Stimulated activated CD4-positive, alpha-beta T cell treated with anti-CD3 and anti-CD28 coated beads, Interleukin-2, amount 100 ng/mL, for 4 hours (primary cell): ENCODE data around the gene LMF1.

Experiments used
- DNase-seq: peaks from one replicate; pipeline ENCODE4 v3.0.0-alpha.2; 2020; ENCODE audit warnings: low read depth

The LMF1 gene

GRCh38 chr16:984736-985636, 14.2 kb upstream of the LMF1 start:
- no peak for DNase-seq

DNA sequence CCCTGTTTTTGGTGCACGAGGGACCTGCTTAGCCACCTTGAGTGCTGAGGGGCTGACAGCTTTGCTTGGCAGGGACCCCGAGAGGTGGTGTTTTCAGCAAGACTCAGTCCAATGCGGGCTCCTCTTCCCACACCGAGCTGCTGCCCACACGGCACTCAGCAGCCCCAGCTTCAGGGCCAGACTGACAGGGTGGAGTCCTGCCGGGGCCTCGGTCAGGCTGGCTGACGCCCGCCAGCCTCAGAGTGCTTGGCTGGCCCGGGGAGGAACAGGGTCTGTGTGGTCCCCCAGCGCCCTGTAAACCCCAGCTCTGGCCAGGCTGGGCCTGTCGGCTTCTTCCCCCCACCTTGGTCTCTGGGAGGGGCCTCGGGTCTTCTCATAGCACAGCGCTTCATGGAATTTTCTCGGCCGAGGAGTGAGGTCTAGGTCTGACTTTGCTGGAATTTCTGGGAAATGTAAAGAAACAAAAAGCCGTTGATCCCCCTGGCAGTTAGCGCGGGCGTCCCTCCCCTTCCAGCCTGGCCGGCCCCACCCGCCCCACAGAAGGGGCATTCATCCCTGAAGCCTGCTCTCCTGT, 13.4 kb upstream of the LMF1 start:
- no peak for DNase-seq

DNA sequence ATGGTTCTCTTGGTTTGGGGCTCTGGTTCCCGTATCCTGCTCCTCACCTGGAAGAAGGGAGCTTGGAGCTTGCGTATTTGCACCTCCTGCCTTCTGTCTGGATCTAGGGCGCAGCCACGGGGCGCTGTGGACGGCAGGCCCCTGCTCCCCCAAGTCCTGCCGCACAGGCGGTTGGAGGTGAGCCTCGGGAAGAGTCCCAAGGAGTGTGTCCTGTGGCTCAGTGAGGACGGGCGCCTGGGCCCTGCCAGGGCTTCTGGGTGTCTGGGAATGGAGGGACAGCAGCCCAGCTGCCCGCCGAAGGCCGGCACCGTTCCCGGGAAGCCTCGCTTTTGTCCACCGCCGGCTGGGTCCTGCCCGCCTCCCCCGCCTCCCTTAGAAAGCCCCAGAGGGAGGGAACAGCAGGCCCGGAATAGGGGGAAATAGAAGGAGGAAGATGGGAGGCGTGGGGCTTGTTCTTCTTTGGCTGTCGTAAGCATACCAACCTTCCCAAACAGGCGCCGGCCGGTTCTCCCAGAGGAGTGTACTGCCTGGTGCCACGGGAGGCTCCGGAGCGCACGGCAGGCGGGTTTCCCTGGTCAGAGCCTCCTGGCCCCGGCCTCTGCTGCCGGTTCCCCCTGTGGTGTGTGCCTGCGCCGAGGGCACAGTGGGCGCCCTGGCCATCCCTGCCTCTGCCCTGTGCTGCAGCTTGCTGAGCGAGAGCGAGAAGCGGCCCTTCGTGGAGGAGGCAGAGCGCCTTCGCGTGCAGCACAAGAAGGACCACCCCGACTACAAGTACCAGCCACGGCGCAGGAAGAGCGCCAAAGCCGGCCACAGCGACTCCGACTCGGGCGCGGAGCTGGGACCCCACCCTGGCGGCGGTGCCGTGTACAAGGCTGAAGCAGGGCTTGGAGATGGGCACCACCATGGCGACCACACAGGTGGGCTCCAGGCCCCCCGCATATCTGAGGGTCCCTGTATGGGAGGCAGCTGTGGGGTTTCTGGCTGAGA, 12.6 kb upstream of the LMF1 start:
- DNase-seq, result no peak

DNA sequence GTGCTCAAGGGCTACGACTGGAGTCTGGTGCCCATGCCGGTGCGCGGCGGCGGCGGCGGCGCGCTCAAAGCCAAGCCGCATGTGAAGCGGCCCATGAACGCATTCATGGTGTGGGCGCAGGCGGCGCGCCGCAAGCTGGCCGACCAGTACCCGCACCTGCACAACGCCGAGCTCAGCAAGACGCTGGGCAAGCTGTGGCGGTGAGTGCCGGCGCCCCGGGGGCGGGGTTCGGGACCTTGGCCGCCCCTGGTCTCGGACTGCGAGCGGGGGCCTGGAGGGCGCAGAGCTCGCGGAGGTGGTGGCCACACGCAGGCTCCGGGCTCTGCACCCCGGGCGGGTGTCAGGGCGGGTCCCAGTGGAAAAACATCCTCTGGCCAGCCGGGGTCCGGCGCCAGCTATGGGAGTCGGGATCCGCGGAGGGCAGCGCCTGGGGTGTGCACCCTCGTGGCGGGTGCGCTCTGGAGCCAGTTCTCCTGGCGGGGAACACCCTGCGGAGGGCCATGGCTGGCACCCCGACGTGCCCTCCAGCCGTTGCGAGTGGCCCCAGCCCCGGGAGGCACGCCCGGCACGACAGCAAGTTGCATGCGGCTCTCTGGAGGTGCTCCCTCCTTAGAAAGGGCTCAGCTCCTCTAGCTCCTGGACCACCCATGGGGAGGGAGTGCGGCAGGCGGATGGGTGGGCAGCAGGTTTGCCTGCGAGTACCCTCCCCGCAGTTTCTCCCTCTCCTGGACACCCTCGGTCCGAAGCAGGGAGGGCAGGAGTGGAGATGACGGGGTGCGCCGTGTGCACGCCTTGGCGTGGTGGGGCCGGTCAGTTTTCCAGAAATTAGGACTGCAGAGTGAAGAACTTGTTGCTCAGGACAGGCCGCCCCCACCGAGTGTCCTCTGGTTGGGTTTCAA, 11.6 kb upstream of the LMF1 start:
- DNase-seq, result no peak

- no peak for DNase-seq
Measured at GRCh38 chr16:981695-982144, 10.9 kb upstream of the LMF1 start, which contains the start of gene SOX8. Gene SOX8, plus strand, starts transcription at chr16:981770. Its CDS starts 153 bp downstream, at chr16:981923.

DNA sequence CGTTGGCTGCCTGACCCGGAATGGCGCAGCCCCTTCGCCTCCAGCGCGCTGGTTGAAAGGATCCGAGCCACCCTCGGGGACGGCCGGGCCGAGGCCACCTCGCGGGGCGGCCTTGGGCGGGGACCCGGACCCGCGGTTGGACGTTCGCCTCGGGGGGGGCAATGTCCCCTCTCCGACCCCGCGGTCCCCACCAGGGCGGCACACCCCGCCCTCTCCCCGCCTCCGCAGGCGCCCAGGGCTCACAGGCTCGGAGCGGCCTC, 9.7 kb upstream of the LMF1 start:
- DNase-seq, result no peak

DNA sequence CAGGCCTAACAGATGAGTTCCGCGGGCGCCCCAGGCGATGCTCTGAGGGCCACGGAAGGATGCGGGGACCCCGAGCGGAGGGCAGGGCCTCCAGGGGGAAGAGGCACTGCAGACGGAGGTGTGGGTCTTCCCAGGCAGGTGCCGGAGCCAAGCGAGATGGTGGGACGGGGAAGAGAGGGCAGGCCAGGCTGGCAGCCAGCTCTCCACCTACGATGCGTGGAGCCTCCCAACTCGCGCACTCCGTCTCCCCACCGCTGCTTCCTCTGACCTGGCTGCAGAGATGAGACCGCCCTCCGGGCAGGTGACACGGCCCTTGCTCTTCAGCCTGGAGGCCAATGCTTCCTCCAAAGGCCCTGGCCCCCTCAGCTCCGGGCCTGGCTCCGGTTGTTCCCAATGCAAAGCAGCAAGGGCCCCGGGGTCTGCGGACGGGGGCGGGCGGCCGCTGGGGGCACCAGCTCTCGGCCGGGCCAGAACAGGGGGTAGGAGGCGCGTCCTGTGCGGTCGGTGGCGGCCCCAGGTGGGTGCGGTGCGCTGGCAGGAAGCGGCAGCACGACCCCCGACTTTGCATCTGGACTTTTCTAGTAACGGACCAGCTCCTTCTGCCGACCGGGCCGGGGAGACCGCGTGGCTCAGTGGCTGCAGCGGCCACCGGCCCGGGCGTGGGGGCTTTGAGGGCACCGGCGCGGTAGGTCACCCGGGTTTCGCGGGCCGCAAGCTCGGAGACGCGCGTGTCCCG, 9.2 kb upstream of the LMF1 start:
- no peak for DNase-seq

- no peak for DNase-seq
Measured at GRCh38 chr16:979147-979546, 8.4 kb upstream of the LMF1 start.

DNA sequence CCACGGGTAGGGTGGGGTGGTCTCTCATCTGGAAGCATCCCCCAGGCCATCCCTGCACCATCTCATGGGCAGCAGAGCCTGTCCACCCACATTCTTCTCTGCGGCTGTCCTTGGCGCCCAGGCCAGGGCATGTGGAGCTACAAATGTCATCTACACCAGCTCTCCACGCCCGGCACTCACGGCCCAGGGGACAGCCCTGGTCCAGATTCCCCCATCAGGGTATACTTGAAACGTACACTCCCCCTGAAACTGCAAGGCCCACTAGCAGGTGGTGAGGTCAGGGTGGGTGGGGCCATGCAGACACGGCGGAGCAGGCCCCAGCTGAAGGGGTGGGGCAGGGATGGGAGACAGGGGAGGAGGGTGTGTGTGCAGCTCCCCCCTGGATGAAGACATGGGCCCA, 7.6 kb upstream of the LMF1 start:
- DNase-seq, result no peak

DNA sequence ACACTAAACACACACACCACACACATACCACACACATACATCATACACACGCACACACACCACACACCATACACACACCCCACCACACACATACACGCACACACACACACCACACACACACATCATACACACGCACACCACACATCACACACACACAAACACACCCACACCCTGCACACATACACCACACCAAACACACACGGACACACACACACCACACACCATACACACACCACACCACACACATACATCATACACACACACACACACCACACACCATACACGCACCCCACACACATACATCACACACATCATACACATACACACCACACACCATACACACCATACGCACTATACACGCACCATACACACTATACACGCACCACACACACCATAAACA, 7.1 kb upstream of the LMF1 start:
- DNase-seq, result no peak

GRCh38 chr16:977081-977701, 6.4 kb upstream of the LMF1 start:
- DNase-seq, result no peak

GRCh38 chr16:976389-976931, 5.7 kb upstream of the LMF1 start:
- DNase-seq, result no peak

- no peak for DNase-seq
Measured at GRCh38 chr16:975291-975690, 4.5 kb upstream of the LMF1 start.

- no peak for DNase-seq
Measured at GRCh38 chr16:974611-975261, 4.0 kb upstream of the LMF1 start.

DNA sequence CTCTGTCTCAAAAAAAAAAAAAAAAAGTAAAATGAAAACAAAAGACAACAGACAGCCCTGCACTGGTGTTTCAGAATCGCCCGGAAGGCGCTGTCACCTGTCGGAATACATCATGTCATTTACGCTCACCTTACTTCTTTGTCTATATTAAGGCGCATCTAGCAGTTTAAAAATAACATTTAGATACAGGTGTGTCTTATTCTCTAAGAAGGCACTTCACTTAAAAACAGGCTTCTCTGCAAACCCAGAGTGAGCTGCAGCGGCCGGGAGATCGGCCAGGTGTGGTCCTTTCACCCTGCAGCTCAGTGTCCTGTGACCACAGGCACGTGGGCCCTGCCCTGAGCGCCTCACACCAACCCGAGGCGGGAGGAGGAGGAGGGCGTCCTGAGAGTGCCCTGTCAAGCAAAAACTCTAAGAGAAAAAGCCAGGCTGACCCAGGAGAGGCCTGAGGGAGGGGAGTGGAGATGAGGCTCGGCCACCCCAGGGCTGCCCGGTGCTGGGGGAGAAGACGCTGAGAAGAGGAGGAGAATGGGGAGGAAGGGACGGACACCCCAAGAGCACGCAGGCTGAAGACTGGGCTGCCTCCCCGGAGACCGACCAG, 3.3 kb upstream of the LMF1 start:
- no peak for DNase-seq

GRCh38 chr16:973366-973765, 2.6 kb upstream of the LMF1 start:
- no peak for DNase-seq

- no peak for DNase-seq
Measured at GRCh38 chr16:972316-973002, 1.7 kb upstream of the LMF1 start.

GRCh38 chr16:971981-972315, 1.2 kb upstream of the LMF1 start:
- no peak for DNase-seq

DNA sequence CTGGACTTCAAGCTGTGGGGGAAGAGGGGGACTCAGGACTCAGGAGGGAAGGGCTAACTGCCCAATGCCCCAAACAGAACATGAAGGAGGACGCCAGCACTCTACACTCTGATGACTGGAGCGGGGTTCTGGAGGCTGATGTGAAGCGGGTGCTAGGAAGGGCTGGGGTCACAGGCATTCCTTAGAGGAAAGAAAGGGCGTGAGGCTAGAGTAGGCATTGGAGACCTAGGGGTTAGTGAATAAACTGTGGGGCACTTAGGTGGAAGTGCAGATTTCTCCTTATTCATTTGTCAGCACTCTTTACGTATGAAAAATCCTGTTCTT, 760 bp upstream of the LMF1 start:
- no peak for DNase-seq
